GM18526 (cell line): ENCODE data around the gene SOX12.
A peak's percentile ranks its signal among the peaks of the same experiment; 100 is the strongest.

Experiments used
- POLR2A ChIP-seq: IDR thresholded peaks from 3 replicates; pipeline ENCODE4 v1.6.1; 2011; ENCODE audit not compliant: insufficient read length; ENCODE audit errors: extremely low read depth

SOX12 gene

GRCh38 chr20:325045-325888 lies at the start of gene SOX12:
Gene SOX12 (plus strand): TSS chr20:325552. CDS start chr20:325925, 373 bp downstream.
- TF ChIP-seq POLR2A = peak; percentile 81

- TF ChIP-seq POLR2A = no peak
Observed at GRCh38 chr20:275791-276190, 49.6 kb upstream of the SOX12 start.

DNA sequence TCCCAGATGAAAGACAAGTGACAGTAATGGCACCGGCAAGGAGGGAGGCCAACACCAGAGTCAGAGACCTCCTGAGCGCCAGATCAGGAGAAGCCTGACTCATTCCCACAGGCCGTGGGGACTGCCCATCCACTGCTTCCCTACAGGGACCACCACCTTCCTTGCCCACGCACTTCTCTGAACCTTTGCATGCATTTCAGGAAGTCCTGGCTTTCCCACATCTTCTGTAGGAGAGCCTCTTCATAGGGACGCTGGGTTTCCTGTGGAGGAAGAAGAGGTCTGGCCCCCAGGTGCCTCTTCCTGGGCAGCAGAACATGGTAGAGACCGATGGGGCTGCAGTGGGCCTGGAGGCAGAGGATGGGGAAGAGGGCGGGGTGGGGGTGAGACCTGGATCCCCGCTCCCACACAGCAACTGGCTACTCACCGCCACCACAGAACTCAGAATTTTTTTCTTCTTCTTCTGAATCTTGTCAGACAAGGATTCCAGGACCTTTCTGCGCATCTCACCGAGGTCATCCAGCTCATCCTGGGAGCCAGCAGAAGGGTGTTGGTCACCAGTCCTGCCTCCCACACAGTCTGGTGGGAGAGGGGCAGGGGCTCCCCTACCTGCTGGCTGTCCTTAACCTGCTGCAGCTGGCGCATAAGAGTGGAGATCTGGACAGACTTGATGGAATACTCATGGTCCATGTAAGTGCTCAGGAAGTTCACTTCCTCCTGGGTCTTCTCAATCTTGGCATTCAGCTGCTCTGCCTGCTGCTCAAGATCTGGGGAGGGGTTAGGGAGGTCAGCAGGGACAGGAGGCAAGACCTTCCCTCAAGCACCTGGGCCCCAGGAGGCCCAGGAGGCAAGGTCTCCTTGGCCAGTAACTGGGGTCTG lies 48.5 kb upstream of the SOX12 start:
- no peak for TF ChIP-seq POLR2A

- no peak for TF ChIP-seq POLR2A
Observed at GRCh38 chr20:277496-277781, 47.9 kb upstream of the SOX12 start.

- TF ChIP-seq POLR2A = no peak
Observed at GRCh38 chr20:278181-278580, 47.2 kb upstream of the SOX12 start.

DNA sequence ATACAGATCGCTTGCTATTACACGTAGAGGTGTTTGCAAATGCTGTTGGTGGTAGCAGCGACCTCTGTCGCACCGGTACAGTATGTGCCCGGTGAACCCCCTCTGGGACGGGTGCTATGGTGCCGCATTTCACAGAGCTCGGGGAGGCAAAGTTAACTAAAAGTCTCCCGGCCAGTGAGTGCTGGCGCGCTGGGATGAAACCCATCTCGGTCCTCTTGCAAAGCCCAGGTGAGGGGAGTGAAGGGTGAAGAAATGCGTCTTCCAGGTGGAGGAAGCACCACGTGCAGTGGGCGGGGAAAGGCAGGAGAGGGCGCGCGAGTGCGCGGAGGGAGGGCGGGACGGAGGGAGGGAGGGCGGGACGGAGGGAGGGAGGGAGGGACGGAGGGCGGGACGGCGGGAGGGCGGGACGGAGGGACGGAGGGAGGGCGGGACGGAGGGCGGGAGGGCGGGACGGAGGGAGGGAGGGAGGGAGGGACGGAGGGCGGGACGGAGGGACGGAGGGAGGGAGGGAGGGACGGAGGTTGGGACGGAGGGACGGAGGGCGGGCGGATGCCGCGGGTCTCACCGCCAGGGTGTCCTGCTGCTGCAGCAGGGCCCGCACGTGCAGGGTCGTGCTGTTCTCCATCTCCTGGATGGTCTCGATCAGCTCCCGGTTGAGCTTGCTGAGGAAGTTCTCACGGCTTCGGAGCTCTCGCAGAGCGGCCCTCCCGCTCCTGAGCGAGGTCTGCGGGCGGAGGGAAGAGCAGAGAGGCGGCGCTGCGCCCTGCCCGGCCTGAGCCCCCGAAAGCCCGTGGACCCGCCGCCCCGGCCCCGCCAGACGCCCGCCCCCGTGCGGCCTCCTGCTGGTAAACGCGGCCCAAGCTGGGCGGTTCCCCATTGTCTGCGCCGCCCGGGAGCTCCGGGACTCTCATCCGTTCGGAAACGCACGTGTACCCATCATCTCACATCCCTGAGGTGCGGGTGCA lies 46.5 kb upstream of the SOX12 start:
- no peak for TF ChIP-seq POLR2A

- no peak for TF ChIP-seq POLR2A
Observed at GRCh38 chr20:284172-284571, 41.2 kb upstream of the SOX12 start.

DNA sequence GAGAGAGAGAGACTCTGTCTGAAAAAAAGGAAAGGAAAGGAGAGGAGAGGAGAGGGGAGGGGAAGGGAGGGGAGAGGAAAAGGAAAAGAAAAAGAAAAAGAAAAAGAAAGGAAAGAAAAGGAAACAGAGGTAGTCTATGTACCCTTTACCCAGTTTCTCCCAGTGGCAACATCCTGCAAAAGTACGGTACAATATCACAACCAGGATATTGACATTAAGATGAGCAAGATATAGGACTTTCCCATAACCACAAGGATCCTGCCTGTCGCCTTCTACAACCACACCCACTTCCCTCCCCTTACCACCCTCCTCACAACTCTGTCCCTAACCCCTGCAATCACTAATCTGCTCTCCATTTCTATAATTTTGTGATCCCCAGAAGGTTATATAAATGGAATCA lies 38.8 kb upstream of the SOX12 start:
- no peak for TF ChIP-seq POLR2A

- no peak for TF ChIP-seq POLR2A
Observed at GRCh38 chr20:288956-289692, 36.2 kb upstream of the SOX12 start.

GRCh38 chr20:289693-290083 lies 35.7 kb upstream of the SOX12 start:
- TF ChIP-seq POLR2A = no peak

DNA sequence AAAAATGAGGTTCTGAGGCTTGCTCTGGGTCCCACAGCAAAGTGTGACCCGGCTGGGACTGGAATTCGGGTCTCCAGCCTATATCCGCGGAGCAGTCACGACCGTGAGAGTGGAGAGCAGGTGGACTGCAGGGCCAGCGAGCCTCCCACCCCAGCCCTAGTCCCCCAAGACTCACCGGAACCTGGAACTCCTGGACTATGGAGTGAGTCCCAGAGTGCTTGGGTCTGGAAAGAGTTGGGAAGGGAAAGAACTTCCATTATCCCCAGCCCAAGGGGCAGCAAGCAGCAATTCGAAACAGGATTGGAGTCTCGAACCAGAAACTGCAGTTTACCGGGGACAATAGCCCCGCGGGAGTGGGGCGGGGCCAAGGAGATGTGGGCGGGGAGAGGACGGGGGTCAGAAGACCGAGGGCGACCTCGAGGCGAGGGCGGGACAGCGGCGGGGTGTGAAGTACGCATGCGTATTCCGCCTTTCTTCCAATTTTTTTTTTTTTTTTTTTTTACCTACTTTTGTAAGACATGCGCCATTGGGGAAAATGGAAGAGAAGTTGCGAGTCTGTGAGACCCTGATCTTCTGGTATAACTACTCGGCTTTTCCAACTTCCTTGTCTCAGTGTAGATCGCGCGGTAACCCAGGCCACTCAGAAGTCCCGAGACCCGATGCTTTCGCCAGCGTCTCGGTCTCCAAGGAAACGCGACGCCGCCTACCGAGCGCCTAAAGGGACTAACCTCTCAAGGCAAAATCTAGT lies 35.1 kb upstream of the SOX12 start, which contains the start of gene C20orf96:
Gene C20orf96 (minus strand): TSS at position 667 of the 748 bp plus-strand sequence. CDS start 140 bp downstream, at position 527.
- TF ChIP-seq POLR2A = peak; percentile 48

DNA sequence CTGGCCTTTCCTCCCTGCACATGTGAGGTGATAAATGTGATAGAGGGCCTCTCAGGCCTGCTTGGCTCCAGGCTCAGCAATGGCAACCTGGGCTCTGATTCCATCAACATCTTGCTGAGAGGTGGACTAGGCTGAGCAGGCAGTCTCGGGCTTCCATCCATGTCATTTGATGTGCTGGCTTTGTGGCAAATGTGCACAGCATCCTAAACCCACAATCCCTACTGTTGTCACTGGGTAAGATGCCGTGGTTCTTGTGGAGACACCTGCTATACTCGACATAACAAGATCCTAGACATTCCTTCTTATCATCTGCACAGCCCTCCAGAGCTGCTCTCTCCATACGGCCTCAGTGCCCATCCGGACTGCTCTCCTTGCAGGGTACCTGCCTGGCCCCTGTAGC lies 30.8 kb upstream of the SOX12 start:
- TF ChIP-seq POLR2A = no peak

DNA sequence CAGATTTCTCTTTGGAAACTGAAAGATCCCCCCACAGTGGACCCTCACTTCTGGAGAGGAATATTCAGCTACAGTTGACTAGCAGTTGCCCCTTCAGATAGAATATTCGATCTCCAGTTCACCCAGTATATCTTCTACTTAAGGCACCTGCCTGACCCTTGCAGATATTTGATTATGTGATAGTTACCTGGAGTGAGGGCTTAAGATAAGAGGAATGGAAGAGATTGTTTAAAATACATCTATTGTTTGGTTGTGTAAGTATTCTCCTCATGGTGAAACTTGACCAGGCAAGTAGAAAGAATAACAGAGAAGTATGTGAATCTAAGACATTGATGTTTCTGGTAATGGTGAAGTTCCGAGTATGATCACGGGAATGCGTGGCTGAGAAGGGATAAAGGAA lies 29.5 kb upstream of the SOX12 start:
- no peak for TF ChIP-seq POLR2A
